Pancreas (tissue), 10 donors: ENCODE measurements around the gene TMA7. TPM values are rescaled to one million over a fixed set of nuclear protein-coding genes. Genes with fewer than 3 reads are reported as not detected.

Experiments used
- ATAC-seq, 4 donors: fragments of 200-7000 bp; cut with Tn5 transposase; one replicate each; pipeline versions ENCODE4 v1.8.0 to v1.9.1; 2020; ENCODE audit warnings: mild to moderate bottlenecking in 4 of 4, moderate library complexity in 4 of 4
- DNase-seq, 6 donors: peaks; one replicate each; pipeline ENCODE4 v3.0.0-alpha.2; 2020
- FAIRE-seq: peaks from 2 replicates; lab custom pipeline; 2012; peaks lifted over from hg19 to GRCh38; lab: Jason Lieb, UNC
- H3K27ac ChIP-seq, 4 donors: fragments of 200-600 bp; sonication (generic); 1 replicate in 3 of 4; 2 replicates in 1 of 4; pipeline versions ENCODE4 v1.5.0 to v1.8.0; 2020
- H3K27me3 ChIP-seq, 4 donors: fragments of 200-600 bp; one replicate each; pipeline ENCODE4 v1.8.0; 2021
- H3K36me3 ChIP-seq, 3 donors: fragments of 200-600 bp; sonication (generic) in 1 of 3; one replicate each; pipeline versions ENCODE4 v1.5.0 to v1.8.0; 2020 to 2021
- H3K4me1 ChIP-seq, 3 donors: fragments of 200-600 bp; one replicate each; pipeline ENCODE4 v1.8.0; 2021
- H3K4me3 ChIP-seq, 4 donors: fragments of 200-600 bp; sonication (generic) in 2 of 4; one replicate each; pipeline versions ENCODE4 v1.5.0 to v1.8.0; 2020 to 2021
- H3K9me3 ChIP-seq, 4 donors: fragments of 200-600 bp; one replicate each; pipeline ENCODE4 v1.8.0; 2021
- WGBS, 2 donors: extraction: QIAGEN DNeasy Blood & Tissue Kit; methylation state at CpG; one replicate each; pipeline ENCODE4 v1.1.7; 2013; 5-methylcytosine and 5-hydroxymethylcytosine counted together
- intact Hi-C, 3 donors: fragments of 100-400 bp; cut with DNase I; formaldehyde crosslinking; loops; one replicate each; pipeline versions ENCODE4 v1.11.1 to v1.14.2; 2022
- polyA plus RNA-seq, 2 donors: library from polyadenylated mRNA; stranded (reverse); fragments of 200-250 nt; gene quantifications; one replicate each; pipeline ENCODE4 v1.2.3, GENCODE V29; 2013
- total RNA-seq, 6 donors: library from RNA; stranded (reverse); fragmentation: NEBNext Ultra II Directional in 4 of 6; extraction: Animal tissue kit (Norgen Biotek cat#: 25700) in 4 of 6; gene quantifications; one replicate each; pipeline versions ENCODE4 v1.2.1 to v1.2.4, GENCODE V29; 2021 to 2023
- TF ChIP-seq, protein P1 (sequence below), 4 donors: fragments of 200-600 bp; sonication (generic) in 3 of 4; IDR thresholded peaks; one replicate each; pipeline versions ENCODE4 v1.5.0 to v1.8.0; 2021; ENCODE audit warnings: antibody characterized with exemption in 4 of 4
- donor health status: healthy with polysubstance abuse.
- donor health status: DM: no; HTN: no; CAD: no; lungs with moderate emphysema.
- donor health status: DM: no; HTN: no; CAD: no.
- donor health status: control.
- donor health status: control.
- donor health status: Bipolar disorder and iron deficiency.
- donor health status: DM: yes; HTN: yes; CAD: no.
- donor health status: DM: no; HTN: no; CAD: no.
- donor health status: DM: no; HTN: no; CAD: no.
- donor health status: DM: yes; HTN: yes; CAD: no.

TMA7 gene
- total and polyA plus RNA-seq, 8 donors, result 59.0 to 320 (median 72.5) TPM

GRCh38 chr3:48402281-48402732 is 37.8 kb upstream of the TMA7 start:
- peak; percentile 47 for FAIRE-seq
- ATAC-seq, result peak in 3 of 4 donors; percentile 3 to 35 (median 18)
- TF ChIP-seq, protein P1, sequence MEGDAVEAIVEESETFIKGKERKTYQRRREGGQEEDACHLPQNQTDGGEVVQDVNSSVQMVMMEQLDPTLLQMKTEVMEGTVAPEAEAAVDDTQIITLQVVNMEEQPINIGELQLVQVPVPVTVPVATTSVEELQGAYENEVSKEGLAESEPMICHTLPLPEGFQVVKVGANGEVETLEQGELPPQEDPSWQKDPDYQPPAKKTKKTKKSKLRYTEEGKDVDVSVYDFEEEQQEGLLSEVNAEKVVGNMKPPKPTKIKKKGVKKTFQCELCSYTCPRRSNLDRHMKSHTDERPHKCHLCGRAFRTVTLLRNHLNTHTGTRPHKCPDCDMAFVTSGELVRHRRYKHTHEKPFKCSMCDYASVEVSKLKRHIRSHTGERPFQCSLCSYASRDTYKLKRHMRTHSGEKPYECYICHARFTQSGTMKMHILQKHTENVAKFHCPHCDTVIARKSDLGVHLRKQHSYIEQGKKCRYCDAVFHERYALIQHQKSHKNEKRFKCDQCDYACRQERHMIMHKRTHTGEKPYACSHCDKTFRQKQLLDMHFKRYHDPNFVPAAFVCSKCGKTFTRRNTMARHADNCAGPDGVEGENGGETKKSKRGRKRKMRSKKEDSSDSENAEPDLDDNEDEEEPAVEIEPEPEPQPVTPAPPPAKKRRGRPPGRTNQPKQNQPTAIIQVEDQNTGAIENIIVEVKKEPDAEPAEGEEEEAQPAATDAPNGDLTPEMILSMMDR (IDR thresholded peaks at IDR 0.05), result no peak
- Histone ChIP-seq H3K9me3 (no peaks in the 10 kb centered on the region), H3K4me3 (no peak overlapping the region), H3K4me1 (peaks cover 5 to 11% (median 11%) of the 10 kb centered on the region in 3 donors), H3K36me3 (peaks cover 0 to 28% (median 0%) of the 10 kb centered on the region in 3 donors), H3K27me3 (no peaks in the 10 kb centered on the region), H3K27ac (peak overlapping the region in 3 of 4 donors; percentile 4 to 46 (median 42))
- DNase-seq, result peak; percentile 47 to 70 (median 60)
- intact Hi-C loops, result loop anchor here in 2 of 3 donors (5.0 kb wide), 1 partner anchor 35 kb away; no protein-coding TSS in a partner anchor
- WGBS, 2 donors, result 22 to 44% methylated on average over 8 of the region's 8 CpGs

- H3K9me3 ChIP-seq, result no peaks in the 10 kb centered on the region
- intact Hi-C loops, result loop anchor here in 2 of 3 donors (5.0 kb wide), 1 partner anchor 34 kb away; no protein-coding TSS in a partner anchor
- peaks cover 5 to 11% (median 11%) of the 10 kb centered on the region in 3 donors for H3K4me1 ChIP-seq
- DNase-seq (peak in 2 of 6 donors; percentile 13 to 16), FAIRE-seq (no peak), ATAC-seq (no peak)
- 57 to 66% methylated on average over 3 of the region's 3 CpGs for WGBS, 2 donors
- H3K4me3 ChIP-seq, result no peak overlapping the region
- H3K36me3 ChIP-seq, result peaks cover 0 to 28% (median 0%) of the 10 kb centered on the region in 3 donors
- TF ChIP-seq, protein P1 (IDR thresholded peaks at IDR 0.05), result no peak
- H3K27me3 ChIP-seq, result no peaks in the 10 kb centered on the region
- H3K27ac ChIP-seq, result peak overlapping the region in 2 of 4 donors; percentile 4 to 42
Observed at GRCh38 chr3:48402907-48403306, 37.1 kb upstream of the TMA7 start.

DNA sequence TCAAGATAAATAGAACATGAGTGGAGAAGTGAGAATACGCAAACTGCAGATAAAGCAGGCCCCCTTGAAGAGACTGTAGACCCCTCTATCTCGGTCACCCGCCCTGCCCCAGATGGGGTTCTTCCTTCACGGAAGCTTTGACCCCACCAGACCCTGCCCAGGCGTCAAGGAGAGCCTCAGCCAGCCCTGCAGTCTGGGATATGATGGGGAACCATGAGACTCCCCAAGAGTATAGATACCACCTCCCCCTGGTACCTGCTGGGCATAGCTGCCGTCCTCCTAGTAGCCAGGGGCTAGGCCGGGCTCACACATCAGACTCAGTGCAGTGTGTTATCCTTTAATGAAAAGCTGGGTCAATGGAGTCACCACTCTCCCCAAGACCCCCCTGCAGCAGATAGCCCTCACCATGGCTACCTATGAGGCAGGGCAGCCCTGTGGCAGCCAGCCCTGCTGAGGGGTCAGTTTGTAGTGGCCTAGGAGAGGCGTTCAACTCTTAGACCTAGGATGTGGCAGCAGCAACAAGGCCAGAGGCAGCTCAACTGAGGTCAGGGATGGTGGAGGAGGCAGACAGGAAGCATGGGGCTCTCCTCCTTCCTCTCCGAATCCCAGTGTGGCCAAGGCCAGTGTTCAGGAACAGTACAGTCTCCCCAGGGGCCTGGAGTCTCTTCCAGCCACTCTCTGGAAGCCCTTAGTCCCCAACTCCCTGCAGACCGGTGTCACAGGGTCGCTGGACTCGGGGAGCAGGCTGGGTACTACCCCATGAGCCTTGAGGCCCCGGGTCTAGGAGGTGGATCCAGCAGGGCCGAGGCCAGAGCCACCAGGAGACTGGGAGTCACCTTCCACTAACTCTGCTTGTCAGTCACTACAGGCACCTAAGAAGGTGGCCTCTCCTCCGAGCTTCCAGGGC is 36.3 kb upstream of the TMA7 start:
- WGBS, 2 donors, result 77 to 83% methylated on average over 15 of the region's 15 CpGs
- TF ChIP-seq, protein P1 (IDR thresholded peaks at IDR 0.05), result no peak
- FAIRE-seq, result no peak
- Histone ChIP-seq H3K27me3 (no peaks in the 10 kb centered on the region), H3K4me1 (peaks cover 4 to 11% (median 11%) of the 10 kb centered on the region in 3 donors), H3K9me3 (no peaks in the 10 kb centered on the region), H3K27ac (no peak overlapping the region), H3K36me3 (peaks cover 0 to 30% (median 0%) of the 10 kb centered on the region in 3 donors), H3K4me3 (no peak overlapping the region)
- peak; percentile 2 to 58 (median 20) for DNase-seq
- no peak for ATAC-seq
- intact Hi-C loops, result loop anchor here in 2 of 3 donors (5.0 kb wide), 1 partner anchor 34 kb away; no protein-coding TSS in a partner anchor

DNA sequence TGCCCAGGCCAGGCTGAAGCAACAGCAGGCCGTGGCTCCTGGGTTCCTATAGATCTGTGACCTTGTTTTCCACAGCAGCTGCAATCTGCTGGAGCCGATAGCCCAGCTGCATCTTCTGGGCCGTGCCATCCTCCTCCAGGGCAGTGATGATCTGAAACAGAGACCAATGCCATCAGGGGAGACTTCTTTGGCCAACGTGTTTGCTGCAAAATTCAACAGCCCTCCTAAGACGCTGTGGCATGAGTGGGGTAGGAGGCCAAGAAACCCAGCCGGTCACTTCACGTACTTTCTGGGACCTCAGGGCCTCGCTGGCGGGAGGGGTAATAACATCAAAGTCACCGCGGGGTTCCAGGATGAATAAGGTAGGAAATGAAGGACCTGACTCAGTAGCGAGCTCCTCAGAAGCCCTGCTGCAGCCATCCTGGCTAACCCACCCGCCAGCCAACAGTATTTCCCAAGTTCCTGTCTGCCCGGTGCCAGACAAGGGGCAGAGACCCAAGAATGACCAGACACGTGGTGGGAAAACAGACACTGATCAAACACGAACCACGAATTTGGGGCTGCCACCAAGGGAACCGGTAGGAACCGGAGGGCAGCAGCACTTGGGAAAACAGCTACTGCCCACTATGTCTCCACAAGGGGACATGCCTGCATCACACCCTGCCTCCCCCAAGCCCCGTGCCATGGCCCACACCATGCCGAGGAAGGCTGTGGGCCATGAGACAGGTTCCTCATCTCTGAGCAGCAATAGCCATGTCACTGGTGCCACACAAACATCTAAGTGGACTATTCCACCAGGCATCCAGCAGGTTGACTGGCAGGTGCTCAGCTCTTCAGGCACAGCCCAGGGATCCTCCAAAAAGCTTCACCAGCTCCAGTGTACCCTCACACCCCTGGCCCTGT is 35.4 kb upstream of the TMA7 start:
- 71 to 75% methylated on average over 21 of the region's 21 CpGs for WGBS, 2 donors
- Histone ChIP-seq H3K27me3 (no peaks in the 10 kb centered on the region), H3K9me3 (no peaks in the 10 kb centered on the region), H3K36me3 (peaks cover 0 to 39% (median 0%) of the 10 kb centered on the region in 3 donors), H3K27ac (no peak overlapping the region), H3K4me1 (peaks cover 0 to 3% (median 2%) of the 10 kb centered on the region in 3 donors), H3K4me3 (no peak overlapping the region)
- DNase-seq, result peak in 5 of 6 donors; percentile 4 to 44 (median 12)
- TF ChIP-seq, protein P1 (IDR thresholded peaks at IDR 0.05), result no peak
- intact Hi-C loops, result loop anchor here in 2 of 3 donors (5.0 kb wide), 1 partner anchor 33 kb away; no protein-coding TSS in a partner anchor
- ATAC-seq, result no peak
- no peak for FAIRE-seq
